NCI-H2081 treated with DMSO at 0.1 percent for 48 hours (cell line): ENCODE results near the gene CTU1.
"Not testable (repeated sequence)": the region's sequence is repeated elsewhere in the genome, so short reads cannot be mapped to it uniquely, and the experiment has no call there.

Experiments used
- DNase-seq: peaks from one replicate; lab custom pipeline; 2025; lab: John Stamatoyannopoulos, UW

Gene CTU1

DNA sequence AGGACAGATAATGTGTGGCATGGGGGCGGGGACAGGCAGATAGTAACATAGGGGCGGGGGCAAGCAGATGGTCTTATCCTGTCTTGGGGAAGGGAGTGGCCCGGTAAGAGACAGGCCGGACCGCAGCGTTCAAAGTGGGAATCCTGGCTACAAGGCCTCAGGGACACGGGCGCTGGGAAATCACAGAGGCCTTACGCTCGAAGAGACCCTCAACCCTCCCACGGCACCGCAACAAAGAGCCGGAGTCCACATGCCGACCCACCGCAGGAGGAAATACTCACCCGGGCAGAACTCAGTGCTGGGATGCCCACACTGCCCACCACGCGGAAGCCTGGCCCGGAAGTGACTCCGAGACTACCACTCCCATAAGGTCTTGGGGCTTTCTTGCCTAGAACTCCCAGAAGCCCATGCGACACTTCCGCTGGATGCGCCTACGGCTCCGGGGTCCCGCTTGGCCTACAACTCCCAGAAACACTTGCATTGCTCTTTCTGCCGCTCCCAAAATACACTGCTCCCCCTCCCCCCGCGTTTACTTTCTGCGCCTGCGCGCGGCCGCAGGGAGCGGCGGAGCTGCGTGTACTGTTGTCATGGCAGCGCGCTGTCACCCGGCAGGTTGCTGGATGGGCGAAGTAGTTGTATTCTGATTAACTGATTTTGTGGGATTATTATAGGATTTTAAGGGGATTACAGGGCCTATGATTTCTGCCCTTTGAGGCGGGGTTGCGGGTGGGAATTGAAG lies at the start of gene CTU1:
TSS of gene CTU1 (minus strand) at position 344 of the 739 bp plus-strand sequence. CDS start 3,840 bp downstream, outside the sequence.
- peak; percentile 95 for DNase-seq

DNA sequence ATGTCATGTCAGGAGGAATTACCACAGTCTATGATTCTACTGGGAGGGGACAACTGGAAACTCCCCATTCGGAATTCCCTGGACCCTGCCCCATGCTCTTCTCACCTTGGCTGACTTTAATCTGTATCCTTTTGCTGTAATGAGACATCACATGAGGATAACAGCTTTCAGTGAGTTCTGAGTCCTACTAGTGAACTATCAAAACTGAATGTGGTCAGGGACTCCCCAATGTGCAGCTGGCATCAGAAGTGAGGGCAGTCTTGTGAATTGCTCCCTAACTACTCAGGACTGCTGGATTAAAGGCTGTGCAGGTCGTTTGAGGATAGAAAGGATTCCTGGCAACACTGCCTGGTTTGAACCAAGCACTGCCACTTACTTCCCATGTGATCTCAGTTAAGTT lies 49.1 kb upstream of the CTU1 start:
- DNase-seq: no peak

DNA sequence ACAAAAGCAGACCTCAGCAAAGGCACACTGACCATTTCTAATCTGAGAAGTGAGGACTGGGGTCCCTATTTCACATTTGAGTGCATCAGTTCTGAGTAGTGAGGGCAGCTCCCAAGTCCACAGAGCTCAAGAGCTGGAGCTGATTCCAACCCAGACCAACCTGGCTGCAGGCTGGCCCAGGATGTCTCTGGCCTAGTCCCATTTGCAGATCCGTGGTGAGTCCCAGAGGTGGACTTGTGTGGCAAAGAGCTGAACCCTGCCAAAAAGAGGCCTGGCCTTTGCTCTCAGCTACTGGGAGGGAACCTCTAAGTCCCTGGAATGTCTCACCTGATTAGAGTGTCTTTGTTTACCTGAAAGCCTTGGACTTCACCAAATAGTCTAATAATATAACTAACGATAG lies 48.5 kb upstream of the CTU1 start:
- no peak for DNase-seq

DNA sequence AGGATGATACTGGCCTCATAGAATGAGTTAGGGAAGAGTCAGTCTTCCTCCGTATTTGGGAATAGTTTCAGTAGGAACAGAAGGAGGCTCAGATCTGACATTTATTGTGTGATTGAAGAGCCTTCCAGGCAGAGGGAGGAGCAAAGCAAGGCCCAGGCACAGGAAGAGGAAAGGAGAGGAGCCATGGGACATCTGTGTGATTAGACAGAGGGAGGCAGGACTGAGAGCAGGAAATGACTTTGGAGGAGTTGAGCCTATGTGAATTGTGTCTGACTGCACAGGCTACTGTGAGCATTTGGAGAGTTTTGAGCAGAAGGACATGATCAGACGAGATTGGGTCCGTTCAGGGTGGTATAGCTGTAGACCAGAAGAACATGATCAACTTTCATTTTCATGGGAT lies 42.4 kb upstream of the CTU1 start:
- DNase-seq: no peak

DNA sequence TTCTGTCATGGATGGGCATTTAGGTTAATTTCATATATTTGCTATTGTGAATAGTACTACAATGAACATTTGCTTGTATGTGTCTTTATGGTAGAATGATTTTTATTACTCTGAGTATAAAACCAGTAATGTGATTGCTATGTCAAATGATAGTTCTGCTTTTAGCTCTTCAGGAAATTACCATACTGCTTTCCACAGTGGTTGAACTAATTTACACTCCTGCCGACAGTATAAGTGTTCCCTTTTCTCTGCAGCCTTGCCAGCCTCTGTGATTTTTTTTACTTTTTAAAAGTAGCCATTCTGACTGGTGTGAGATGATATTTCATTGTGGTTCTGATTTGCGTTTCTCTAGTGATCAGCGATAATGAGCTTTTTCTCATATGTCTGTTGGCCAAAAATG lies 40.4 kb upstream of the CTU1 start:
- no peak for DNase-seq

DNA sequence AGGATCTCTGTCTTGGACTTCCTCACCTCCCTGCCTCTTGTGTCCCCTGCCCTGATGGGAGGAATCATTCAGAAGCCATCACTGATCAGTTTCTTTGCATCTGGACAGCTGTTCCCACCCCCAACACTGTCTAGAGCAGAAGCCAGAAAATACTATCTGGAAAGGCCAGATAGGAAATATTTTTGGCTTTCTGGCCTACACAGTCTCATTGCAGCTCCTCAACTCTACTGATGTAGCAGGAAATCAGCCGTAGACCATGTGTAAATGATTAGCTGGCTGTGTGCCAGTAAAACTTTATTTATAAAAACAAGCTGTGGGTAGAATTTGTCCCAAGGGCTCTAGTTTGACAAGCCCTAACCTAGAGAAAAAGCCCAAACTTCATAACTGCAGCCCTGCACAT lies 39.5 kb upstream of the CTU1 start:
- DNase-seq: no peak

DNA sequence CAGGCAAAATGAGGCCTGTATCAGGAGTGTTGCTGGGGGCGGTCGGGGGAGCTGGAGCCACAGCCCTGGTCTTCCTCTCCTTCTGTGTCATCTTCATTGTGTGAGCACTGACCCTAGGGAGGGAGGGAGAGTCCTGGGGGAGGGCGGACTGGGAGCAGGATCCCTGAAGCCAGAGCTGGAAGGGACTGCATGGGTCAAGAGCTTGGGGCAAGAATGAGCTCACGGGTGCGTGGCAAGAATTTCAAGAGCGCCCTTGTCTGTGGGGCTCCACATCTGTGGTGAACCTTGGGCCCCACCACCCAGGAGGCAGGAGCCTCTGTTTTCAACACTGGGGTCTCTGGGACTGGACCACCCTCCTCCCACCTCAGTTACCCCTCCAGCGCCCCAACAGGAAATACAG lies 38.5 kb upstream of the CTU1 start:
- DNase-seq: no peak

DNA sequence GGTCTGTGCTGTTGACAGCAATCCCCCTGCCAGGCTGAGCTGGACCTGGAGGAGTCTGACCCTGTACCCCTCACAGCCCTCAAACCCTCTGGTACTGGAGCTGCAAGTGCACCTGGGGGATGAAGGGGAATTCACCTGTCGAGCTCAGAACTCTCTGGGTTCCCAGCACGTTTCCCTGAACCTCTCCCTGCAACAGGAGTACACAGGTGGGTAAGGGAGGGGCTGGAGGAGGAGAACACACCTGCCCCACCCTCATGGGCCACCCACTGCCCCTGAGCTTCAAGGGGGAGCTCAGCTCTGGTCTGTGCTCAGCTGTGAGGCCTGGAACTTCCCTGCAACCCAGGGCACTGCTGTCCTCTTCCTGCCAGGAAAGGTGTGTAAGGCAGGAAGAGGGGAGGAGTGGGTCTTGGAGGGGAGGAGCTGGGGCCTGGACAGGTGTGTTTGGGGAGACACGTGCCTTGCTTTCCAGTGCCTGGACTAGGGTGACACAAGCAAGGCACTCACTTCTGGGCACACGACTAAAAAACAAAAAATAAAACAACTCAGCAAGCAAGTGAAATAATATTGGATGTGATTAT lies 37.8 kb upstream of the CTU1 start:
- no peak for DNase-seq

DNA sequence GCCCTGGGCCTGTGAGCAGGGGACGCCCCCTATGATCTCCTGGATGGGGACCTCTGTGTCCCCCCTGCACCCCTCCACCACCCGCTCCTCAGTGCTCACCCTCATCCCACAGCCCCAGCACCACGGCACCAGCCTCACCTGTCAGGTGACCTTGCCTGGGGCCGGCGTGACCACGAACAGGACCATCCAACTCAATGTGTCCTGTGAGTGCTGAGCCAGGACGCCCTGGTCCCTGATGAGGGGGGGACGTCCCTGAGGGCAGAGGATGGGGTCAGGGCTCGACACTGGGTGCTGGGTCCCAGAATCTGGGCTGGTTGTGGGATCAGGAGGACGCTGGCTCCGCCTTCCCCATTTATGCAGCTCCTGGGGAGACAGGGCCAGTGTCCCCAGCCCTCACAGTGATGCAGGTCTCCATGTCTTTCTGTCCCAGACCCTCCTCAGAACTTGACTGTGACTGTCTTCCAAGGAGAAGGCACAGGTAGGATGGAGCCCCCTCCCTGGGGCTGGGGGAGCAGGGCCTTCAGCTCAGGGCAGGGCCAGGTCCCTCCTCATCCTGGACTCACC lies 36.4 kb upstream of the CTU1 start:
- DNase-seq: no peak

DNA sequence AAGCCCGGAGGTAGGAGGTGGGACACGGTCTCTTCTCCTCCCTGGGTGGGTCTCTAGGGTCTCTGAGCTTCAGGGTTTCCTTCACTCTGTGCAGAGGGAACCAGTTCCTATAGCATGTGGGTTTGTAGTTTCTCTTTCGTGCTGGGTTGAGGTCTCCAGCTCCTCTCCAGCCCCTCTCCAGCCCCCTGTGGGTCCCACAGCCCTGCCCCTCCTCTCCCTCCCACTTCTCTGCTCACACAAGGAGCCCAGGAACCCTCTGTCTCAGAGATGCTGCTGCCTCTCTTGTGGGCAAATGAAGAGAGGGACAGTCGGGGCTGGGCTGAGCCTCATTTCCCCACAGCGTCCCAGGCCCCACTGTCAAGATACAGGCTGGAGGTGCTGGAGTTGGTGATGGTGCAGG lies 35.3 kb upstream of the CTU1 start:
- DNase-seq: no peak

DNA sequence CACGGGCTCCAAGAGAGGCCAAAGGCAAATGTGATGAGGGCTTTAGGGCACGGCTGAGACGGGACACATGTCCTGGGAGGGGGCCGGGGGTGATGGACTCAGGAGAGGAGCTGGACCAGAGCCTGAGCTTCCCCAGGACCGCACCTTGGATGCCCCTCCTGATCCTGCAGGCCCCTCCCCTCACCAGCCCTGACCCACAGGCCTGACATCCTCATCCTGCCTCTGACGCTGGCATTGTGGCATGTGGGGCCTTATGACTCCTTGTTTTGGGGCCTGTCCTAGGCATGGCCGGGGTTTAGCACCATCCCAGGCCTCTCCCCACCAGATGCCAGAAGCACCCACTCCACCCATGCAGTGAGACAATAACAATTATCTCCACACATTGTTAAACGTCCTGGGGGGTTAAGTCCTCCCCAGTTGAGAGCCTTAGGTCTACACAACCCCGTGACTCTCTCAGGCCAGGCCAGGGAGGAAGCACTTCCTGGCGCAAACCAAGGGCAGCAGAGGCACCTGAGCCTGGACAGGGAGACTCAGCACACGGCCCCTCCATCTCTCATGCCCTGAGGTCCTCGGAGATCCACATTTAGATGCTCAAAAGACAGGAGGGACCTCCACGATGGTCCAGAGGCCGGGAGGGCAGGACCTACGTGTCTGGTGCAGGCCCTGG lies 34.7 kb upstream of the CTU1 start:
- not testable (repeated sequence) for DNase-seq

DNA sequence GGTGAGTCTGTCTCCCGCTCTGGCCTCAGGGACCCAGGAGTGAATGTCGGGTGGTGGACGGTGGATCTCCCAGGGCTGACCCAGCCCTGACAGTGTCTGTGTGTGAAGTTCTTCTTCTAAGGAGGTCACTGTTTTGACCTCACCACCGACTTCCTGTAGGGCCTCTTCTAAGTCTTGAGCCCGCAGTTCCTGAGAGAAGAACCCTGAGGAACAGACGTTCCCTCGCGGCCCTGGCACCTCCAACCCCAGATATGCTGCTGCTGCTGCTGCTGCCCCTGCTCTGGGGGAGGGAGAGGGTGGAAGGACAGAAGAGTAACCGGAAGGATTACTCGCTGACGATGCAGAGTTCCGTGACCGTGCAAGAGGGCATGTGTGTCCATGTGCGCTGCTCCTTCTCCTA lies 33.9 kb upstream of the CTU1 start, which contains the start of gene SIGLEC7:
TSS of gene SIGLEC7 (plus strand) at position 183 of the 400 bp plus-strand sequence. CDS start at position 252, 69 bp downstream.
- DNase-seq: no peak

DNA sequence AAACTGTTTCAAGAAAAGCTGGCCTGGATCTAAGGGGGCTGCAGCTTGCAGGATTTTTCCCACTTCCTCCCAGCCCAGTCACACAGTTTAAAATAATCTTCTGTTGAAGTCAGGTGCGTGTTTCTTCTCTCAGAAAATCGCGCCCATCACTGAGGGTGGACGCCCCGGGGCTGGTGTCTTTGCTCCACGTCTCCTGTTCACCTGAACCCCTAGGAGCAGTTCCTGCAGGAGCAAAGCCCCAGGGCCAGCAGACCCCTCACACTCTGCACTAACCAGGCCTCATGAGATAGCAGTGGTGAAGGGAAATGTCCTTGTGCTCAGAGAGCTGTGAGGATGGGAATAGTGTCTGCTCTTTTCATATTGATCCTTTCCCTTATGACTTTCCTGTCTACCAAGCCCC lies 33.0 kb upstream of the CTU1 start:
- DNase-seq: no peak

DNA sequence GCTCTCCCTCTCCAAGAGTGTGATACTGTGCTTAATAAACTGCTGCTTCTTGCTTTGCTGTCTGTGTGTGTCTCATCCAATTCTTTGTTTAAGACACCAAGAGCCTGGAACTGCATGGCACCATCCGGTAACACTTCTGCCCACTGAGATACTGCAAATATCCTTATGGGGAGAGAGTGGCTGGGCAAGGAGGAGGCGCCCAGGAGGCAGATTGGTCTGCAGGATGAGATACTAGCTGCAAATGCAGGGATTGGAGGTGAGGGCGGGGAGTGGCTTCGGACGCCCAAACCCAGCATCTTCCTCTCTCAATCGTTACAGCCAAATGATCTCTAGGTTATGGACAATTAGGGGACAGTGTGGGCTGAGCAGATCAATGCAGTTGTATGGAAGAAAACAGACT lies 32.2 kb upstream of the CTU1 start:
- DNase-seq: no peak

DNA sequence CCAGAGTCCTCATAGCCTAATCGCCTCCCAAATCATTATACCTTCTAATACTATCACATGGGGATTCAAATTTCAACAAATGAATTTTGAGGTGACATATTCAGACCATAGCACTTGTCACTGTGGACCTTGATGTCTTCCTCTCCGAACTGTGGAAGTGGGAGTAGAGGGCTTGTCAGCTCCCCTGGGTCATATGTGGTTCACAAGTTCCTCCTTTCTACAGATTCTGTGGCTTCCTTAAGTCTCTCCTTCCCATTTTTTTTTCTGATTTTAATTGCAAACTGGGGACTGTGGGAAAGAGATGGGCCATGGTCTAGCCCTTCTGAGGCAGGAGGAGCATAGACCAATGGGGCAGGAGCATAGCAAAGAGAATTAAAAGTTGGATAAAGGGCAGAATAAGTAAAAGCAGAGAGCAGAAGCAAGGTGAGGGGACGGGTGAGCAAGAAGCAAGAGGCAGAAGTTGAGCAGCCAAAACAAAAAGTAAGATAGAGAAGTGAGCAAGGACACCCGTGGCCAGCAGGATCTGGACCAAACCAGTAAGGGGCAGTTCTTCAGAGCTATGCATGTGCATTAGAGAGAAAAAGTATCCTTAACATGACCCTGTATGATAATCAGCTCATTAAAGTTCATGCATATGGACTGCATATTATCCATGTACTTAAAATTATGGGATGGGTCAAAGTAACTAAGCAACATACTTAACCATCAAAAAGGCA lies 31.2 kb upstream of the CTU1 start:
- DNase-seq: no peak

DNA sequence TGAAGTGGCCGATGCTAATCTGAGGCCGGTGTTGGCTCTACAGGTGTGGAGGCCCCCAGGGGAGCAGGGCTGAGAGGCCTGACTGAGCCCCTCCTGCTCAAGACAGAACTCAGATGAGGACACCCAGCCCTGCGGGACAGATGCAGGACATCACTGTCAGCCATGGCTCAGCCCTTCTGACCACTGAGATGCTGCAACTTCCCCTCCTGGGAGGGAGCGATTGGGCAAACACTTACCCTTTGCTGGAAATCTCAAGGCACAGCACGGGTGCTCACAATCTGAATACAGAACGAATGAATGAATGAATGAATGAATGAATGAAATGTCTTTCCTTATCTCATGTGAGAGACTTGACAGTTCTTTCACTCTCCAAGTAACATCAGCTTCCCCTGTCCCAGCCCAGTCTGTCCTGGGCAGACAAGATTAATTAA lies 30.4 kb upstream of the CTU1 start:
- DNase-seq: no peak

DNA sequence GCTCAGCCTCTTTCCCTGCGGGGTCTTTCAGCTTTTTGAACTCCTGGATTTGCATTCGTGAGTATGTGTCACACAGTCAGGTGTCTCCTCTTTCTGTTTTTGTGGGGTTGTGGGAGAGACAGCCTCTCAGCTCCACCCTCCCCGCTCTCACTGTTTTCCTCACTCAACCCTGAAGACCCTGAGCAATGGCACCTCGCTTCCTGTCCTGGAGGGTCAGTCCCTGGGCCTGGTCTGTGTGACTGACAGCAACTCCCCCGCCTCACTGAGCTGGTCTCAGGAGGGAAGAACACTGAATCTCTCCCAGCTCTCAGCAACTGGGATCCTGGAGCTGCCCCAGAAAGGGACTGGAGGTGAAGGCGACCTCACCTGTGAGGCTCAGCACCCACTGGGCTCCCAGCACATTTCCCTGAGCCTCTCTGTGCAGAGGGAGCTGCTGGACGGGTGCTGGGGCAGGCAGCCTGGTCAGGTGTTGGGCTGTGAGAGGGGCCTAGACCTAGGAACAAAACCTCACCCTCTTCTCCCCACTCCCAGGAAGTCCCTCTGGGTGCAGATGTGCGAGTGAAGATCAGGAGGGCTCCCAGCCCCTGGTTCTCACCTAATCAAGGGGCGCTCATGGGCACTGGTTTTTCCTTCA lies 29.7 kb upstream of the CTU1 start:
- DNase-seq: no peak

DNA sequence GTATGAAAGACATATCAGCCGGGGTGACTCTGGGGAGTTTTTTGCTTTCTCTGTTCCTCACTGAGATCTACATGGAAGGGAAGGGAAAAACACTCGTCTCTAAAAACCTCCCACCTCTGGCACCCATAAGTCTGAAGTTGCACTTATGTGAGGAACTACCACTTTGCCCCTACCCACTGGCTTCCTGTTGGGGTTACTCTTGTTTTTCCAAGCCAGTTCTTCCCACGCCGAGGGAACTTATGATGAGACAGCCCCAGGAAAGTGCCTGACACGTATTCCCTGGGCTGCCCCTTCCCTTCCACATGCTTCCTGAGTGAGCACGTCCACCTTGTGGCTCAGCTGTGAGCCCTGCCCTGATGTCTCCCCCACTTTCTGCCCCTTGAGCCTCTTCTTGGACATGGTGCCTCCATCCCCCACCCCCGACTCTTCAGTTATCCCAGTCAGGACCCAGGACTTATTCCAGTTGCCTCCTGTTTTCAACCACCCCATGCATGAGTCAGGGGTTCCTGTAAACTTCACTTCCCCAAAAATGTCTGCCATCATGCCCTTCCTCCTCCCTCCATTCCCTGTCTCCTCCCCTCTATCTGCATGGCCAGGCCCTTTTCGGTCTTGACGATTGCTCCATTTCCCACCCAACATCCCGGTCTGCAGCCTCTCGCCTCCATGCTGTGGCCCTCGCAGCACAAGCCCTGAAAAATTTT lies 28.8 kb upstream of the CTU1 start:
- DNase-seq: no peak

DNA sequence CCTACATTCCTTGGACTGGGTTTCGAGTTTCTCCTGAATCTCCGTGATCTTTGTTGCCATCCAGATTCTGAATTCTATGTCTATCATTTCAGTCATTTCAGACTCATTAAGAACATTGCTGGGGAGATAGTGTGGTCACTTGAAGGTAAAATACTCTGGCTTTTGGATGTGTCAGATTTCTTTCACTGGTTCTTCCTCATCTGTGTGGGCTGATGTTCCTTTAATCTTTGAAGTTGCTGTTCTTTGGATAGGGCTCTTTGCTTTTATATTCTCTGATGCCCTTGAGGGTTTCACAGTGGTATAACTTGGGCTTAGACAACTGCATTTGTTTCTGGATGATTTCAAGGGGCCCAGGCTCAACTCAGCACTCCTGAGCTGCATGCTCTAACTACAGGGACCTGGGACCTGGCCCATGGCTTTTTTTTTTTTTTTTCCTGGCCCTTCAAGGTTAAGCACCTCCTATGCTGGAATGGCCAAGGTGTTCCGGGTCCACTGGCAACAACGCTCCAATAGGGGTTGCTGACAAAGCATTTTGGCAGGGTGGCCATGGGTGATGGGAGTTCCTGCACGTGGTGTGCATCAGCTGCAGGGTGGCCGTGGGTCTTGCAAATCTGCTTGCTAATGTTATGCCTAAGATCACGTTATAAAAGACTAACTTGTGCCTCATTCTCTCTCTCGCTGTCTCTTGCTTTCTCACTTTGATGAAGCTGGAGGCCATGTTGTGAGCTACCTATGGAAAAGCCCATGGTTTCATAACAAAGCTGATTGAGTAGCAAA lies 28.0 kb upstream of the CTU1 start:
- no peak for DNase-seq

DNA sequence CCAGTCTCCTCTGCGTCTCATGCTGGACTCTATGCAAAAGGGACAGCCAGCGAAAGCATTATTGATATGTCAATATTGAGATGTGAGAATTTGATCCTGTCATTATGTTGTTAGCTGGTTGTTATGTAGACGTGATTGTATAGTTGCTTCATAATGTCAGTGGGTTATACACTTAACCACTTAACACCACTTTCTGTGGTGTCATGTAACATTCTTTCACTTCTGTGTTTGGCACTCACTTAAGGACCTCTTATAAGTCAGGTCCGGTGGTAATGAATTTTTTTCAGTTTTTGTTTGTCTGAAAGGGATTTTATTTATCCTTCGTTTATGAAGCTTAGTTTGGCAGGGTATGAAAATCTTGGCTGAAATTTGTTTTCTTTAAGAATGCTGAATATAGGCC lies 26.8 kb upstream of the CTU1 start:
- DNase-seq: no peak
